Dermis microvascular lymphatic vessel endothelial cell (primary cell): Measurements from ENCODE around the gene NELL1. TPM values are rescaled to one million over a fixed set of nuclear protein-coding genes. Genes with fewer than 3 reads are reported as not detected.

Experiments
- total RNA-seq: library from RNA; depleted of rRNA; stranded (reverse); fragments of >200 nt; gene quantifications from 2 replicates; pipeline ENCODE4 v1.2.1, GENCODE V29; 2014

Gene NELL1
- total RNA-seq, 1 donor from 2014 or later = not detected

Other genes with a start within 250 kb of the NELL1 start
- gene SLC6A5, start 70.0 kb upstream of the NELL1 start, total RNA-seq = not detected in 2 replicates